Stimulated activated CD4-positive, alpha-beta T cell treated with anti-CD3 and anti-CD28 coated beads, Interleukin-1b, Interleukin-23, amount 100 ng/mL, for 4 hours (primary cell): ENCODE data around the gene NET1.
"Not testable (repeated sequence)": the region's sequence is repeated elsewhere in the genome, so short reads cannot be mapped to it uniquely, and the experiment has no call there.

Source experiments
- DNase-seq, 2 donors: peaks; one replicate each; pipeline ENCODE4 v3.0.0-alpha.2; 2020; ENCODE audit warnings: low read depth in 2 of 2

NET1 gene

GRCh38 chr10:5462841-5463293 is 50.5 kb downstream of the NET1 start:
- DNase-seq = no peak

GRCh38 chr10:5464546-5464945 is 52.2 kb downstream of the NET1 start:
- no peak for DNase-seq

- DNase-seq = no peak
These were observed 53.7 kb downstream of the NET1 start for GRCh38 chr10:5465976-5466450.

- no peak for DNase-seq
These were observed 54.3 kb downstream of the NET1 start for GRCh38 chr10:5466451-5467206.

- no peak for DNase-seq
These were observed 54.8 kb downstream of the NET1 start for GRCh38 chr10:5467207-5467535.

- no peak for DNase-seq
These were observed 55.4 kb downstream of the NET1 start for GRCh38 chr10:5467634-5468255.

- no peak for DNase-seq
These were observed 56.1 kb downstream of the NET1 start for GRCh38 chr10:5468262-5469106.

- DNase-seq = no peak
These were observed 57.1 kb downstream of the NET1 start for GRCh38 chr10:5469353-5470061.

- no peak for DNase-seq
These were observed 57.9 kb downstream of the NET1 start for GRCh38 chr10:5470062-5470751.

GRCh38 chr10:5474642-5475041 is 62.3 kb downstream of the NET1 start:
- not testable (repeated sequence) for DNase-seq

GRCh38 chr10:5475088-5475487 is 62.7 kb downstream of the NET1 start:
- not testable (repeated sequence) for DNase-seq

GRCh38 chr10:5475974-5476807 is 63.8 kb downstream of the NET1 start:
- not testable (repeated sequence) for DNase-seq

- no peak for DNase-seq
These were observed 64.7 kb downstream of the NET1 start for GRCh38 chr10:5476918-5477525.

- no peak for DNase-seq
These were observed 65.8 kb downstream of the NET1 start for GRCh38 chr10:5477948-5478693.

- no peak for DNase-seq
These were observed 66.4 kb downstream of the NET1 start for GRCh38 chr10:5478694-5479305.

- no peak for DNase-seq
These were observed 67.3 kb downstream of the NET1 start for GRCh38 chr10:5479481-5480161.

GRCh38 chr10:5480162-5480941 is 68.0 kb downstream of the NET1 start:
- no peak for DNase-seq
